Activated B cell treated with CpG ODN at 0.5 μM for 24 hours (primary cell): ENCODE results near the gene GLRA1. TPM values are rescaled to one million over a fixed set of nuclear protein-coding genes. Genes with fewer than 3 reads are reported as not detected.

ENCODE experiments used
- ATAC-seq: fragments of 200-7000 bp; cut with Tn5 transposase; one replicate; pipeline ENCODE4 v1.10.0; 2021; ENCODE audit warnings: low read depth, mild to moderate bottlenecking, moderate library complexity
- CTCF ChIA-PET: fragments of 350-600 bp; sonication (Branson Sonifier 250); formaldehyde crosslinking; loops from one replicate; lab custom pipeline; 2021; ENCODE audit warnings: antibody characterized with exemption; lab: Charles Lee
- POLR2A ChIA-PET: fragments of 350-600 bp; sonication (Branson Sonifier 250); formaldehyde crosslinking; loops from one replicate; lab custom pipeline; 2021; ENCODE audit warnings: antibody characterized with exemption; lab: Charles Lee
- DNase-seq: peaks from one replicate; pipeline ENCODE4 v3.0.0; 2022
- H3K27ac Mint-ChIP-seq: one replicate; pipeline ENCODE4 v1.8.0; 2020; ENCODE audit warnings: mixed read lengths
- H3K27me3 Mint-ChIP-seq: one replicate; pipeline ENCODE4 v1.8.0; 2021; ENCODE audit warnings: mixed read lengths
- H3K36me3 Mint-ChIP-seq: one replicate; pipeline ENCODE4 v1.8.0; 2021; ENCODE audit warnings: low read depth, mixed read lengths
- H3K4me1 Mint-ChIP-seq: one replicate; pipeline ENCODE4 v1.8.0; 2021; ENCODE audit warnings: mixed read lengths
- H3K4me3 Mint-ChIP-seq: one replicate; pipeline ENCODE4 v1.8.0; 2020; ENCODE audit warnings: mild to moderate bottlenecking, mixed read lengths
- H3K9me3 Mint-ChIP-seq: one replicate; pipeline ENCODE4 v1.8.0; 2020; ENCODE audit warnings: mixed read lengths
- intact Hi-C: fragments of 100-400 bp; cut with micrococcal nuclease; formaldehyde crosslinking; loops from one replicate; pipeline ENCODE4 v1.15.1; 2024
- total RNA-seq: library from RNA; stranded (reverse); gene quantifications from 2 replicates; pipeline ENCODE4 v1.2.3, GENCODE V29; 2022
- TF ChIP-seq, protein P1 (sequence below): fragments of 200-600 bp; IDR thresholded peaks from one replicate; pipeline ENCODE4 v1.8.0; 2022; ENCODE audit warnings: antibody characterized with exemption, mild to moderate bottlenecking

The GLRA1 gene
- total RNA-seq, 1 donor from 2014 or later, result not detected

- Mint-ChIP-seq H3K4me1 (peaks cover 2% of the 10 kb centered on the region), H3K27me3 (peaks cover 9% of the 10 kb centered on the region), H3K36me3 (no peaks in the 10 kb centered on the region), H3K4me3 (no peak overlapping the region), H3K27ac (no peak overlapping the region), H3K9me3 (no peaks in the 10 kb centered on the region)
- TF ChIP-seq, protein P1, sequence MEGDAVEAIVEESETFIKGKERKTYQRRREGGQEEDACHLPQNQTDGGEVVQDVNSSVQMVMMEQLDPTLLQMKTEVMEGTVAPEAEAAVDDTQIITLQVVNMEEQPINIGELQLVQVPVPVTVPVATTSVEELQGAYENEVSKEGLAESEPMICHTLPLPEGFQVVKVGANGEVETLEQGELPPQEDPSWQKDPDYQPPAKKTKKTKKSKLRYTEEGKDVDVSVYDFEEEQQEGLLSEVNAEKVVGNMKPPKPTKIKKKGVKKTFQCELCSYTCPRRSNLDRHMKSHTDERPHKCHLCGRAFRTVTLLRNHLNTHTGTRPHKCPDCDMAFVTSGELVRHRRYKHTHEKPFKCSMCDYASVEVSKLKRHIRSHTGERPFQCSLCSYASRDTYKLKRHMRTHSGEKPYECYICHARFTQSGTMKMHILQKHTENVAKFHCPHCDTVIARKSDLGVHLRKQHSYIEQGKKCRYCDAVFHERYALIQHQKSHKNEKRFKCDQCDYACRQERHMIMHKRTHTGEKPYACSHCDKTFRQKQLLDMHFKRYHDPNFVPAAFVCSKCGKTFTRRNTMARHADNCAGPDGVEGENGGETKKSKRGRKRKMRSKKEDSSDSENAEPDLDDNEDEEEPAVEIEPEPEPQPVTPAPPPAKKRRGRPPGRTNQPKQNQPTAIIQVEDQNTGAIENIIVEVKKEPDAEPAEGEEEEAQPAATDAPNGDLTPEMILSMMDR, result no peak
- no peak for DNase-seq
- POLR2A ChIA-PET, result no interaction called here
- CTCF ChIA-PET, result no interaction called here
- intact Hi-C loops, result no loop called here
- no peak for ATAC-seq
These were observed 20.5 kb downstream of the GLRA1 start for GRCh38 chr5:151904127-151904526.

GRCh38 chr5:151903243-151903653 lies 21.4 kb downstream of the GLRA1 start:
- Mint-ChIP-seq H3K4me1 (peaks cover 2% of the 10 kb centered on the region), H3K4me3 (no peak overlapping the region), H3K27ac (no peak overlapping the region), H3K36me3 (no peaks in the 10 kb centered on the region), H3K9me3 (no peaks in the 10 kb centered on the region), H3K27me3 (peaks cover 10% of the 10 kb centered on the region)
- ChIA-PET POLR2A (no interaction called here), CTCF (no interaction called here)
- DNase-seq, result no peak
- TF ChIP-seq, protein P1, result no peak
- no peak for ATAC-seq
- intact Hi-C loops, result no loop called here

GRCh38 chr5:151902215-151902614 lies 22.4 kb downstream of the GLRA1 start:
- peaks cover 10% of the 10 kb centered on the region for H3K27me3 Mint-ChIP-seq
- no peaks in the 10 kb centered on the region for H3K36me3 Mint-ChIP-seq
- H3K27ac Mint-ChIP-seq, result no peak overlapping the region
- CTCF ChIA-PET, result no interaction called here
- H3K4me3 Mint-ChIP-seq, result no peak overlapping the region
- TF ChIP-seq, protein P1, result no peak
- ATAC-seq (no peak), DNase-seq (no peak)
- POLR2A ChIA-PET, result no interaction called here
- H3K9me3 Mint-ChIP-seq, result no peaks in the 10 kb centered on the region
- intact Hi-C loops, result no loop called here
- peaks cover 2% of the 10 kb centered on the region for H3K4me1 Mint-ChIP-seq

DNA sequence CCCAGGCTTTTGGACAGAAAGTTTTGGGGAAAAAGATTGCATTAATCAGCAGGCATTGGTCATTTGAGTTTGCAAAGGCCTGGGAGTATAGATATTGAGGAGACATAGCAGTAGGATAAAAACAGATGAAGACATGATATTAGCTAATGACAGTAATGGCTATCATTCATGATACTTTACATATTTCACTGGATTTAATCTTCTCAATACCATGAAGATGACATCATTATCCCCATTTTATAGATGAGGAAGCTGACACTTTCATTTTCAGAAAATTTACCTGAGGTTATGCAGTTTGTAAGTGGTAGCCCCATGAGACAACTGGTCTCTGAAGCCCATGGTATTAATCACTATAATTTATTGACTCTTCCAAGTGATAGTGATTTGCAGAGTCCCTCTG lies 23.0 kb downstream of the GLRA1 start:
- Mint-ChIP-seq H3K27ac (no peak overlapping the region), H3K4me1 (peaks cover 2% of the 10 kb centered on the region), H3K4me3 (no peak overlapping the region), H3K36me3 (no peaks in the 10 kb centered on the region), H3K9me3 (no peaks in the 10 kb centered on the region), H3K27me3 (peaks cover 12% of the 10 kb centered on the region)
- ChIA-PET CTCF (no interaction called here), POLR2A (no interaction called here)
- ATAC-seq (no peak), DNase-seq (no peak)
- TF ChIP-seq, protein P1, result no peak
- intact Hi-C loops, result no loop called here

DNA sequence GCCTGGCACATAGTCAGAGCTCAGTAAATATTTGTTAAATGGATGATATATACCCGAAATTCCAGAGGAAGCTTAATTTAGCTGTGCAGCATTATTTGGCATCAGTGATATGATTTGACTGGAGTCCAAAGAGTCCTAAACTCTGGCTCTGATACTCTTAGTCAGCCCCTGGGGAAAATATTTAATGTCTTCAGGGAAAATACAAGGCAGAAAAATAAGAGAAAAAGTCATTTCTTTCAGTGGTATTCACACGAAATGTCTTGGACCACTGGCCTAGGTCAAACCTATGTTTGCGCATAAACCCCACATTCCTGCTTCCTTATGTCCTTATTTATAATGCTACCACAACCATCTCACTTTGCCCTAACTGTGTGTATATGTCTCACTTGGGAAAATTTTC lies 23.8 kb downstream of the GLRA1 start:
- intact Hi-C loops, result no loop called here
- ChIA-PET POLR2A (no interaction called here), CTCF (no interaction called here)
- TF ChIP-seq, protein P1, result no peak
- H3K27me3 Mint-ChIP-seq, result peaks cover 12% of the 10 kb centered on the region
- peaks cover 2% of the 10 kb centered on the region for H3K4me1 Mint-ChIP-seq
- no peaks in the 10 kb centered on the region for H3K36me3 Mint-ChIP-seq
- no peak overlapping the region for H3K4me3 Mint-ChIP-seq
- no peak overlapping the region for H3K27ac Mint-ChIP-seq
- ATAC-seq (no peak), DNase-seq (no peak)
- H3K9me3 Mint-ChIP-seq, result no peaks in the 10 kb centered on the region
